A673 (cell line): ENCODE data around the gene HNF1A. TPM values are rescaled to one million over a fixed set of nuclear protein-coding genes. Genes with fewer than 3 reads are reported as not detected.

ENCODE experiments used
- BruUV-seq: library from RNA; stranded (reverse); fragments of 400-500 nt; replicated peaks from 2 replicates; lab custom pipeline; 2021; lab: Mats Ljungman, UMichigan
- CTCF ChIA-PET: fragments of 300-600 bp; sonication (Branson Sonifier 250); formaldehyde crosslinking; loops from one replicate; lab custom pipeline; 2022; ENCODE audit warnings: antibody characterized with exemption; lab: Charles Lee
- POLR2A ChIA-PET: fragments of 300-600 bp; sonication (Branson Sonifier 250); formaldehyde crosslinking; loops from one replicate; lab custom pipeline; 2022; ENCODE audit warnings: antibody characterized with exemption; ENCODE audit not compliant: low non-redundant PET; lab: Charles Lee
- DNase-seq: peaks from one replicate; pipeline ENCODE4 v3.0.0-alpha.2; 2015; ENCODE audit warnings: low spot score
- H3K27ac ChIP-seq: fragments of 200-600 bp; sonication (generic); 2 replicates; pipeline ENCODE4 v1.5.1; 2016; ENCODE audit warnings: mixed run types, low read depth, mild to moderate bottlenecking, mixed read lengths, antibody characterized with exemption, low read length; ENCODE audit not compliant: poor library complexity, severe bottlenecking
- H3K27me3 ChIP-seq: fragments of 200-600 bp; sonication (generic); replicated peaks from 2 replicates; pipeline ENCODE4 v1.6.1; 2017; ENCODE audit warnings: mixed run types, low read depth, mild to moderate bottlenecking, mixed read lengths, antibody characterized with exemption, low read length; ENCODE audit not compliant: insufficient read depth, poor library complexity
- H3K36me3 ChIP-seq: fragments of 200-600 bp; sonication (generic); 2 replicates; pipeline ENCODE4 v1.6.1; 2016; ENCODE audit warnings: mixed run types, mild to moderate bottlenecking, mixed read lengths, antibody characterized with exemption, low read length; ENCODE audit not compliant: insufficient read depth, poor library complexity, severe bottlenecking
- H3K4me1 ChIP-seq: fragments of 200-600 bp; sonication (generic); 2 replicates; pipeline ENCODE4 v1.6.1; 2017; ENCODE audit warnings: mixed run types, mild to moderate bottlenecking, mixed read lengths, antibody characterized with exemption, low read length; ENCODE audit not compliant: insufficient read depth, poor library complexity, severe bottlenecking
- H3K4me3 ChIP-seq: fragments of 200-600 bp; sonication (generic); 2 replicates; pipeline ENCODE4 v1.5.1; 2016; ENCODE audit warnings: low read depth, mixed run types, mild to moderate bottlenecking, mixed read lengths, low read length; ENCODE audit not compliant: poor library complexity, severe bottlenecking
- H3K9me3 ChIP-seq: fragments of 200-600 bp; sonication (generic); 2 replicates; pipeline ENCODE4 v1.6.1; 2016; ENCODE audit warnings: mixed run types, low read depth, mild to moderate bottlenecking, mixed read lengths, antibody characterized with exemption, low read length; ENCODE audit not compliant: poor library complexity, severe bottlenecking
- EZH2 ChIP-seq: fragments of 200-600 bp; sonication (generic); IDR thresholded peaks from 2 replicates; pipeline ENCODE4 v1.6.1; 2017; ENCODE audit warnings: borderline replicate concordance, low read depth, mild to moderate bottlenecking, mixed read lengths, antibody characterized with exemption, low read length; ENCODE audit not compliant: poor library complexity, severe bottlenecking
- intact Hi-C: fragments of 100-400 bp; cut with micrococcal nuclease; formaldehyde crosslinking; loops from one replicate; pipeline ENCODE4 v1.10.0; 2022; ENCODE audit not compliant: unreplicated experiment
- total RNA-seq: library from RNA; stranded (reverse); gene quantifications from 2 replicates; pipeline ENCODE4 v1.2.3, GENCODE V29; 2021
- TF ChIP-seq, protein P1 (sequence below): fragments of 300-800, 200-600 bp; sonication (generic); conservative IDR thresholded peaks from 2 replicates; pipeline ENCODE4 v1.5.1; 2017; ENCODE audit warnings: low read depth, mild to moderate bottlenecking, antibody characterized with exemption, low read length, moderate library complexity, mixed read lengths

HNF1A gene
- total RNA-seq, 1 experiment from 2014 or later: not detected

- Histone ChIP-seq H3K27ac (no peak overlapping the region), H3K4me3 (no peak overlapping the region), H3K36me3 (no peaks in the 10 kb centered on the region), H3K27me3 (no peaks in the 10 kb centered on the region), H3K9me3 (no peaks in the 10 kb centered on the region), H3K4me1 (peaks cover 7% of the 10 kb centered on the region)
- no peak for DNase-seq
- BruUV-seq: no TSS peak
- ChIA-PET POLR2A (no interaction called here), CTCF (no interaction called here)
- intact Hi-C loops: no loop called here
- TF ChIP-seq, protein P1, sequence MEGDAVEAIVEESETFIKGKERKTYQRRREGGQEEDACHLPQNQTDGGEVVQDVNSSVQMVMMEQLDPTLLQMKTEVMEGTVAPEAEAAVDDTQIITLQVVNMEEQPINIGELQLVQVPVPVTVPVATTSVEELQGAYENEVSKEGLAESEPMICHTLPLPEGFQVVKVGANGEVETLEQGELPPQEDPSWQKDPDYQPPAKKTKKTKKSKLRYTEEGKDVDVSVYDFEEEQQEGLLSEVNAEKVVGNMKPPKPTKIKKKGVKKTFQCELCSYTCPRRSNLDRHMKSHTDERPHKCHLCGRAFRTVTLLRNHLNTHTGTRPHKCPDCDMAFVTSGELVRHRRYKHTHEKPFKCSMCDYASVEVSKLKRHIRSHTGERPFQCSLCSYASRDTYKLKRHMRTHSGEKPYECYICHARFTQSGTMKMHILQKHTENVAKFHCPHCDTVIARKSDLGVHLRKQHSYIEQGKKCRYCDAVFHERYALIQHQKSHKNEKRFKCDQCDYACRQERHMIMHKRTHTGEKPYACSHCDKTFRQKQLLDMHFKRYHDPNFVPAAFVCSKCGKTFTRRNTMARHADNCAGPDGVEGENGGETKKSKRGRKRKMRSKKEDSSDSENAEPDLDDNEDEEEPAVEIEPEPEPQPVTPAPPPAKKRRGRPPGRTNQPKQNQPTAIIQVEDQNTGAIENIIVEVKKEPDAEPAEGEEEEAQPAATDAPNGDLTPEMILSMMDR: no peak
- TF ChIP-seq EZH2: no peak
These were observed 19.0 kb upstream of the HNF1A start for GRCh38 chr12:120959111-120959878.

DNA sequence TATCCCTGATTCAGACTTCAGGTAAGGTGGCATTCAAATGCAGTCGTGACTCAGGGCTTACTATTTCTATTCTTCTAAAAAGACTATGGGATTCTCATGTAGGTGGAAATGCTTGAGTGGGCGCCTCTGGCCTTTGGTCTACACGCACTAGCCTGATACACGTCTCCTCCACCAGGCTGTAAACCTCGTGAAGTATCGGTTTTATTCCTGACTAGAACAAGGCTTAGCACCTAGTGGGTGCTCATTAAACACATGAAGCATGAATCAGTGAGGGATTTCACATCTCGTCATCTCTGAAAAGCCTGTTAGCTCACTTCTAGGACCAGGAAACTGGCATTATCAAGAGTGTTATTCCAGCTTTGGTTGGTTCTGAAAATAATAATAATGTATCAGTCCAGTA is 17.7 kb upstream of the HNF1A start:
- H3K4me1 ChIP-seq: peaks cover 7% of the 10 kb centered on the region
- no TSS peak for BruUV-seq
- CTCF ChIA-PET: interaction anchor here (1.2 kb wide), 1 partner anchor 11 kb away, joined by 3 read pairs; no protein-coding TSS in a partner anchor

DNA sequence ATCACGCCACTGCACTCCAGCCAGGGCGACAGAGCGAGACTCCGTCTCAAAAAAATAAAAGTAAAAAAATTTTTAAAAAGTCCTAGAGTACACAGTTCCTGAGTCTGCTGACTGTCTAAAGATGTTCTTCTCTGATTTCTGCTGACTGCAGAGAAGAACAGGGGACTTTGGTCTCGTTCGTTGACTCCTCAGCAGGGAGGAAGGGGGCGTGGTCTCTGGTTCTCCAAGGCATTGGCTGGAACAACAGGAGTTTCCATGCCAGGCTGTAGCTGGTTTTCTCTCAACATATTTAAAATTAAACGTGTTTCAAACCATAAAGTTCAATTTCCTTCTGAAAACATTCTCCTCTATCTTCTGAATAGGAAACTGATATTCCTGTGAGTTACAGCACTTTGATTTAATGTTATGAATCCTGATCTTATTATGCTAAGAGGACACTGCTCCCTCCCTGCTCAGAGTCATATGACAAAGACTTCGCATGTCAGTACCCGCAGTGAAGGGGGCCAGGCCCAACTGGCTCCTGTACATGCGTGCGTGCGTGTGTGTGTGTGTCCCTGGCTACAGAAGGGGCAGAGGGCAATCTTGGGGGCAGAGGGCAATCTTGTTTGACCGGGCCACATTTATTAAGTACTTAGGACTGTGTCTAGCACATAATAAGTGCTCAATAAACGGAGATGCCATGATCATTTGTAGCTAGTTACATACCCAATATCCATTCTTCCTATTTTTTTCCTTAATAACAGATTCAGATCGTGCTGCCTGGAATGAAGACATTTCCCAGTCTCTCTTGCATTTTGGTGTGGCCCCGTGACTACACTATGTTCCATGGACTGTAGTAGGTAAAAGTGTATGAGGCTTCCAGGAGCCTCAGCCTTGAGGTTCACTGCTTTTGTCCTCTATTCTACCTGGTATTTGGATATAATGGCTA is 16.5 kb upstream of the HNF1A start:
- POLR2A ChIA-PET: no interaction called here

More for the DNA sequence above, 17.7 kb upstream of the HNF1A start:
- intact Hi-C loops: no loop called here
- Histone ChIP-seq H3K27me3 (no peaks in the 10 kb centered on the region), H3K9me3 (no peaks in the 10 kb centered on the region), H3K36me3 (no peaks in the 10 kb centered on the region), H3K4me3 (no peak overlapping the region), H3K27ac (no peak overlapping the region)
- POLR2A ChIA-PET: no interaction called here
- no peak for TF ChIP-seq EZH2
- TF ChIP-seq, protein P1: no peak
- no peak for DNase-seq

More for the DNA sequence above, 16.5 kb upstream of the HNF1A start:
- peak; percentile 68 for DNase-seq
- intact Hi-C loops: no loop called here
- Histone ChIP-seq H3K9me3 (no peaks in the 10 kb centered on the region), H3K4me3 (no peak overlapping the region), H3K4me1 (peaks cover 7% of the 10 kb centered on the region), H3K27me3 (no peaks in the 10 kb centered on the region), H3K36me3 (no peaks in the 10 kb centered on the region), H3K27ac (no peak overlapping the region)
- no peak for TF ChIP-seq EZH2
- TF ChIP-seq, protein P1: no peak
- BruUV-seq: no TSS peak
- CTCF ChIA-PET: no interaction called here
